ENCODE results near the gene RBBP8. TPM values are rescaled to one million over a fixed set of nuclear protein-coding genes. Genes with fewer than 3 reads are reported as not detected.

Gene RBBP8
- total and polyA plus RNA-seq, 12 donors, result 4.0 to 13.5 (median 7.4) TPM

DNA sequence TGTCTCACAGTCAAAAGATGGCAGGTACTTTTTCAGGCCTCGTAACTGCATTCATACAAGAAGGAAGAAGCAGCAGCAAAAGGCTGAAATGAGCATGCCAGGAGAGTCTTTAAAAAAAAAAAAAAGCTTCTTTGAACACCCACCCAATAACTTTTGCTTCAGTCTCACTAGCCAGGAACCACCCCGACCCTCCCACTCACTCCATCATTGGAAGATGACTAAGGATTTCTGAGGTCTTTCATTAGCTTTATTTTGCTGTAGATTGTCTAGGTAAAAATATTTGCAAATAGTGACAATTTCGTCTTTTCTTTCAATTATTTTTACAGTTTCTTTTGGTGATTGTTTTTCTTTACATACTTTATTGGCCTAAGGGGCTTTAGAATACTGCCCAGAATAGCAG is 37.9 kb downstream of the RBBP8 start:
- Histone ChIP-seq H3K4me3 (no peak overlapping the region), H3K4me1 (no peaks in the 10 kb centered on the region), H3K27me3 (no peaks in the 10 kb centered on the region), H3K36me3 (peaks cover 0 to 21% (median 0%) of the 10 kb centered on the region in 9 donors), H3K9me3 (no peaks in the 10 kb centered on the region), H3K27ac (no peak overlapping the region)
- TF ChIP-seq, protein P1, sequence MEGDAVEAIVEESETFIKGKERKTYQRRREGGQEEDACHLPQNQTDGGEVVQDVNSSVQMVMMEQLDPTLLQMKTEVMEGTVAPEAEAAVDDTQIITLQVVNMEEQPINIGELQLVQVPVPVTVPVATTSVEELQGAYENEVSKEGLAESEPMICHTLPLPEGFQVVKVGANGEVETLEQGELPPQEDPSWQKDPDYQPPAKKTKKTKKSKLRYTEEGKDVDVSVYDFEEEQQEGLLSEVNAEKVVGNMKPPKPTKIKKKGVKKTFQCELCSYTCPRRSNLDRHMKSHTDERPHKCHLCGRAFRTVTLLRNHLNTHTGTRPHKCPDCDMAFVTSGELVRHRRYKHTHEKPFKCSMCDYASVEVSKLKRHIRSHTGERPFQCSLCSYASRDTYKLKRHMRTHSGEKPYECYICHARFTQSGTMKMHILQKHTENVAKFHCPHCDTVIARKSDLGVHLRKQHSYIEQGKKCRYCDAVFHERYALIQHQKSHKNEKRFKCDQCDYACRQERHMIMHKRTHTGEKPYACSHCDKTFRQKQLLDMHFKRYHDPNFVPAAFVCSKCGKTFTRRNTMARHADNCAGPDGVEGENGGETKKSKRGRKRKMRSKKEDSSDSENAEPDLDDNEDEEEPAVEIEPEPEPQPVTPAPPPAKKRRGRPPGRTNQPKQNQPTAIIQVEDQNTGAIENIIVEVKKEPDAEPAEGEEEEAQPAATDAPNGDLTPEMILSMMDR (IDR thresholded peaks at IDR 0.05), result no peak
- DNase-seq, result no peak
- ATAC-seq, result no peak
- intact Hi-C loops (cut with DNase I), result loop anchor here in 1 of 10 donors (10.0 kb wide), 1 partner anchor 1226 kb away; the partner anchor contains the start of gene MIB1
- 94% methylated on average over 3 of the region's 3 CpGs for WGBS, 2 donors

DNA sequence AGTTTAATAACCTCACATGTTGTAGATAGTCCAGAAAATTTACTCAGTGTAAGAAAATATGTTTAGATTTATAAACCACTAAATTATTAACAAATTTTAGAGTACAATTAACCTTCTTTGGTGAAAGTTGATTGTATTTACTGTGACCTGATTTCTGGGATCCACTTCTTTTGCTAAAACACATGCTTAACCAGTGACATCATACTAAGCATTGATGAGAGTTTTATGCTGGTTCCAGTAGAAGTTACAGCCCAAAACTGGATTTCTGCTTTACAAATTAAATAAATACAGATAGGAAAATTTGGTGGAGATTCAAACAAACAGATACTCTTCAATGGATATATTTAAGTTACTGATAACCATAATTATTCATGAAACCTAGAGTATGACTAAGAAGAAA is 40.9 kb downstream of the RBBP8 start:
- Histone ChIP-seq H3K27me3 (no peaks in the 10 kb centered on the region), H3K4me1 (peaks cover 0 to 13% (median 0%) of the 10 kb centered on the region in 9 donors), H3K27ac (no peak overlapping the region), H3K4me3 (no peak overlapping the region), H3K36me3 (peaks cover 0 to 18% (median 0%) of the 10 kb centered on the region in 9 donors), H3K9me3 (no peaks in the 10 kb centered on the region)
- TF ChIP-seq, protein P1 (IDR thresholded peaks at IDR 0.05), result no peak
- ATAC-seq (no peak), DNase-seq (no peak)
- intact Hi-C loops (cut with DNase I), result loop anchor here in 1 of 10 donors (10.0 kb wide), 1 partner anchor 1229 kb away; the partner anchor contains the start of gene MIB1

DNA sequence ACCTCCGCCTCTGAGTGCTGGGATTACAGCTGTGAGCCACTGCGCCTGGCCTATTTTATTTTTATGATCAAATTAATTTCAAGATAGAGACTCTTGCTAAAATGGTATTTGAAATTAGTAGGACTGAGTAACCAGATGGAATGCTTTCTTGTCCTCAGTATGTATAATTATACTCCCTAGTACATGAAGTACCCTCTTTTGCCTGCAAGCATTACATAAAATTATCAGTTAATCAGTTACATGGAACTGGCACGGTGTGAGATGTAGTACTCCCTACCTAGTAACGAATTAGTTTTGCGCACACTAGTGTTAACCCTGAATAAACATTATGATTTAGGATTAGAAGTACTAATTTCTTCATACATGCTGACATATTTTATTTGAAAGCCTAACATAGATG is 41.6 kb downstream of the RBBP8 start:
- 94 to 95% methylated on average over 5 of the region's 5 CpGs for WGBS, 2 donors
- Histone ChIP-seq H3K27ac (no peak overlapping the region), H3K9me3 (no peaks in the 10 kb centered on the region), H3K4me3 (no peak overlapping the region), H3K36me3 (peaks cover 0 to 18% (median 0%) of the 10 kb centered on the region in 9 donors), H3K27me3 (no peaks in the 10 kb centered on the region), H3K4me1 (peaks cover 0 to 13% (median 0%) of the 10 kb centered on the region in 9 donors)
- no peak for DNase-seq
- ATAC-seq, result no peak
- TF ChIP-seq, protein P1 (IDR thresholded peaks at IDR 0.05), result no peak
- intact Hi-C loops (cut with DNase I), result loop anchor here in 2 of 10 donors (5.0 to 10.0 kb wide), 2 partner anchors 42 to 1230 kb away; partner anchors contain the start of genes MIB1 (in 1 of the 2) and RBBP8 (in 1 of the 2)

DNA sequence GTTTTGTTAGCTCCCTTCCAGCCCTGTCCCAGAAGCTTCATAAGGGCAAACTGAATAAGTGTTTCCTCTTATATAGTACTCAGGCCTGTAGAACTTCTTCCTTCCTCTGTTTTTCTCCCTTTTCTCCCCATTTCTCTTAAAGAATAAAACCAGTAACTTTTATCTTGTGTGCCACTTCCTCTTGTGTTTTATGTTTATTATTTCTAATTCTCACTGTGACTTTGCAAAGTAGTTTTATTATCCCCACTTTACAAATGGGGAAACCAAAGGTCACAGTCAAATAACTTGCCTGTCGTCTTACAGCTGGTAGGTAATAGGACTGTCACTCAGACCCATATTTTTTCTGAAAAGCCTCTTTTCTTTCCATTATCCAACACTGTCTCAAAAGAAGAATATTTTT is 42.4 kb downstream of the RBBP8 start:
- Histone ChIP-seq H3K27me3 (no peaks in the 10 kb centered on the region), H3K36me3 (peaks cover 0 to 18% (median 0%) of the 10 kb centered on the region in 9 donors), H3K9me3 (no peaks in the 10 kb centered on the region), H3K4me3 (no peak overlapping the region), H3K27ac (no peak overlapping the region), H3K4me1 (peaks cover 0 to 13% (median 0%) of the 10 kb centered on the region in 9 donors)
- ATAC-seq (no peak), DNase-seq (no peak)
- intact Hi-C loops (cut with DNase I), result loop anchor here in 2 of 10 donors (5.0 to 10.0 kb wide), 2 partner anchors 43 to 1231 kb away; partner anchors contain the start of genes MIB1 (in 1 of the 2) and RBBP8 (in 1 of the 2)
- TF ChIP-seq, protein P1 (IDR thresholded peaks at IDR 0.05), result no peak
- 88 to 95% methylated on average over 1 of the region's 1 CpG for WGBS, 2 donors

All from heart right ventricle (tissue), 16 donors.